Body of pancreas (tissue), 4 donors: ENCODE measurements around the gene BUB3.

Source experiments
- CTCF ChIP-seq, 7 experiments: fragments of 450-650 bp in 4 of 7; fragments of 200-600 bp in 3 of 7; sonication (generic) in 3 of 7; IDR thresholded peaks; one replicate each; pipeline ENCODE4 v1.5.1; 2016 to 2019; ENCODE audit warnings: antibody characterized with exemption in 7 of 7
- POLR2A ChIP-seq, 3 donors: fragments of 450-650 bp; IDR thresholded peaks; one replicate each; pipeline ENCODE4 v1.6.1; 2016; ENCODE audit warnings: antibody characterized with exemption in 3 of 3, mild to moderate bottlenecking in 2 of 3

- no peak for TF ChIP-seq CTCF (IDR thresholded peaks at IDR 0.05)
- TF ChIP-seq POLR2A (IDR thresholded peaks at IDR 0.05) = no peak
These were observed 19.8 kb upstream of the BUB3 start for GRCh38 chr10:123134343-123134914.
